ENCODE data around the gene ZFYVE21. TPM values are rescaled to one million over a fixed set of nuclear protein-coding genes. Genes with fewer than 3 reads are reported as not detected.
"Not testable (repeated sequence)": the region's sequence is repeated elsewhere in the genome, so short reads cannot be mapped to it uniquely, and the experiment has no call there.

ZFYVE21 gene
- total RNA-seq, 1 donor from 2014 or later = 60.9 TPM

DNA sequence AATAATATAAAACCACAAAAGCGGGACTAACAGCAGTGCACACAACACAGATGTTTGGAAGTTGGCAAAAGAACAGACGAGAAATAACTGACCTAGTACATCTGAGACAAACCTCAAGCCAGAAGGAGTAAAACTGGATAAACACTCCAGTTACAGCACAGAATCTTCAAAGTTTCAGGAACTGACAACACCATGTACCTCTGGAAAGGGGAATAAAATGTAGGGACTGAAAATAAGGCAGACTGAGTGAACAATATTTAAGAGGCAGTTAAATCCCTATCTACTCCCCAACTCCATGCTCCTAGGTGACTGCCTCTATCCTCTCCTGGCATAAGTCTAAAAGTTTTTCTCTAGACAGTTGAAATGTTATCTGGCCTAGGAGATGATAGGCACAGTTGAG lies 57.9 kb downstream of the ZFYVE21 start:
- no peak for DNase-seq (ENCODE audit: low spot score)
- intact Hi-C loops (cut with DNase I) = no loop called here

DNA sequence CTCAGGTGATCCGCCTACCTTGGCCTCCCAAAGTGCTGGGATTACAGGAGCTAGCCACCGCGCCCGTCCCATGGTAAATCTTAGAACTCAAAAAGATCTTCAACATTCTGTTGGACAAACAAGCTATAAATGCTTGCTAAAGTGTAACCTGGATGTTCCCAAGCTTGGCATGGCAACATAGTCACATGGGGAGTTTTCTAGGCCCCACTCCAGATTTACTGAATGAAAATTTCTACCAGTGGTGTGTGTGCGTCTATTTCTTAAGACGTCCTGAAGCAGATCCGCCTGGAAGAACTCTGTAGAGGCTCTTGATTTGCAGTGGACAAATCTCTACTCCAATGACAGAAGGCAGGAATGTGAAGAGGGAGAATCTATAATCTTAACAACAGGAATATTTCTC lies 59.9 kb downstream of the ZFYVE21 start:
- intact Hi-C loops (cut with DNase I) = no loop called here

DNA sequence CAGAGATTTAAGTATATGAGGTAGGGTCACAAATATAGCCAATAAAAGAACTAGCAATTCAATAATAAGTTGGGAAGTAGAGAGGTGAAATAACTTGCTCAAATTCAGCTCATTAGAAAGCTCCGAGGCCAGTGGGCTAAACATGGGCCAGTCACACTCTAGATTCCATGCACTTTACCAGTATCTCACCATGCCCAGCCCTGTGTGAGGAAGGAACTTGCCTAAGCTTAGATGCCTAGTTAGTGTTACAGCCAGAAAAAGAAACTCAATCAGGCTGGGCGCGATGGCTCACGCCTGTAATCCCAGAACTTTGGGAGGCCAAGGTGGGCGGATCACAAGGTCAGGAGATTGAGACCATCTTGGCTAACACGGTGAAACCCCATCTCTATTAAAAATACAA lies 60.7 kb downstream of the ZFYVE21 start:
- intact Hi-C loops (cut with DNase I); DNase-seq (ENCODE audit: low spot score): not testable (repeated sequence)

More for the DNA sequence above, 59.9 kb downstream of the ZFYVE21 start:
- no peak for DNase-seq (ENCODE audit: low spot score)

DNA sequence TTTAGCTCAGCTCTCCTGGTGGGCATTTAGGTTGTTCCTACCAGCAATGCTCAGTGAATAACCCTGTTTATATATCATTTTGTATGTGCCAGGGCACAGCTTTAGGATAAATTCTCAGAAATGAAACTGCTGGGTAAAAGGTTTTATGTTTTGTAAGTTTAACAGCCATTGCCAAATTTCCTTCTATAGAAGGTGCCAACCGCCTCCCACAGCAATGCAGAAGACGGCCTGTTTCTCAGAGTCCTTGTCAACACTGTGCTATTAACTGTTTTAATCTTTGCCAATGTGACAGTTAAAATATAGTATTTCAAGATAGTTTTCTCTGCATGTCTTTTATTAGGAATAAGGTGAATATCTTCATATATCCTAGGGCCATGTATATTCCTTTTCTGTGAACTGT lies 66.8 kb downstream of the ZFYVE21 start:
- DNase-seq (ENCODE audit: low spot score) = no peak
- intact Hi-C loops (cut with DNase I) = no loop called here

Other genes starting within 250 kb of the ZFYVE21 start
- 327 TPM for gene CKB, start 193.0 kb upstream of the ZFYVE21 start, total RNA-seq
- 5.2 TPM for gene TRMT61A, start 186.6 kb upstream of the ZFYVE21 start, total RNA-seq
- 20.1 TPM for gene BAG5, start 153.2 kb upstream of the ZFYVE21 start, total RNA-seq
- gene COA8, start 152.8 kb upstream of the ZFYVE21 start, total RNA-seq = 43.8 TPM
- 219 TPM for gene KLC1, start 86.6 kb upstream of the ZFYVE21 start, total RNA-seq
- gene XRCC3, start 359 bp upstream of the ZFYVE21 start, total RNA-seq = 3.9 TPM
- 67.8 TPM for gene PPP1R13B, start 131.8 kb downstream of the ZFYVE21 start, total RNA-seq
- gene TDRD9, start 212.6 kb downstream of the ZFYVE21 start, total RNA-seq = 3.3 TPM
- gene RD3L, start 226.7 kb downstream of the ZFYVE21 start, total RNA-seq = 13.1 TPM